BE2C (cell line): Measurements from ENCODE around the gene ACBD4.

Experiments used
- DNase-seq: peaks from one replicate; pipeline ENCODE4 v3.0.0-alpha.2; 2020
- H3K27me3 ChIP-seq: fragments of 250-450 bp; sonication (Bioruptor Pico); 2 replicates; pipeline ENCODE4 v1.5.1; 2020; ENCODE audit warnings: mild to moderate bottlenecking
- H3K36me3 ChIP-seq: fragments of 250-450 bp; sonication (Bioruptor Pico); 2 replicates; pipeline ENCODE4 v1.5.1; 2020; ENCODE audit warnings: mild to moderate bottlenecking
- H3K4me1 ChIP-seq: fragments of 250-450 bp; sonication (Bioruptor Pico); 2 replicates; pipeline ENCODE4 v1.5.1; 2020
- H3K4me3 ChIP-seq: 2 replicates; pipeline ENCODE4 v1.5.1; 2011; ENCODE audit warnings: low read depth, low read length
- H3K9me3 ChIP-seq: fragments of 250-450 bp; sonication (Bioruptor Pico); 2 replicates; pipeline ENCODE4 v1.5.1; 2020
- TF ChIP-seq, protein P1 (sequence below): IDR thresholded peaks from 2 replicates; pipeline ENCODE4 v1.5.1; 2012; ENCODE audit warnings: mild to moderate bottlenecking, low read depth, low read length

The ACBD4 gene

DNA sequence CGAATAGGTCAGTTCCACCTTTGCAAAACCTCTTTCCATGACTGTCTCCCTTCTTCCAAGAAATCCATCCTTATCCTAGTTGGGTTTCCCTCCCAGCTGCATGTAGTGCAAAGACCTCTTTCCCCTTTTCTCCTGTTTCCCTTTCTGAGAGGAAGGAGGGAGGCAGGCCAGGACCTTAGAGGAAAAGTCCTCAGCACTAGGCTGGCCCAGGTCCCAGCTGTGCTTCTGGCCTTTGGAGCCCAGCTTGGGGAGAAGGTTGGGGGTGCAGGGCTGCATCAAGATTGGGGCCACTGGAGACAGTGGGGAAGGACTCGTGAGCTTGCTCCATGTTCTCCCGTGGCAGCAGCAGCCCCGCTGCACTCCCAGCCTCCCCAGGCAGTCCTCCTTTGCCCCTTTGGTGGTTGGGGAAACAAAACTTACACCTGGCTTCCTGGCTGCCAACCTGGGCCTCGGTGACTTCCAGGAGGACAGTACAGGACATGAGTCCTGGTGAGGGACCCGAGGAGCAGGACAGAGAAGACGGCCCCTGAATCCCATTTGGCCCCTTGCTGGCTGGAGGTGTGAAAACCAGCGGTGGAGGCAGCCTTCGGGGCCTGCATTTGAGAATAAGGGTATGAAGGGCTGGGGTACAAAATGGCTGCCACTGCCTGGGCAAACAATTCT, 26.7 kb downstream of the ACBD4 start:
- TF ChIP-seq, protein P1, sequence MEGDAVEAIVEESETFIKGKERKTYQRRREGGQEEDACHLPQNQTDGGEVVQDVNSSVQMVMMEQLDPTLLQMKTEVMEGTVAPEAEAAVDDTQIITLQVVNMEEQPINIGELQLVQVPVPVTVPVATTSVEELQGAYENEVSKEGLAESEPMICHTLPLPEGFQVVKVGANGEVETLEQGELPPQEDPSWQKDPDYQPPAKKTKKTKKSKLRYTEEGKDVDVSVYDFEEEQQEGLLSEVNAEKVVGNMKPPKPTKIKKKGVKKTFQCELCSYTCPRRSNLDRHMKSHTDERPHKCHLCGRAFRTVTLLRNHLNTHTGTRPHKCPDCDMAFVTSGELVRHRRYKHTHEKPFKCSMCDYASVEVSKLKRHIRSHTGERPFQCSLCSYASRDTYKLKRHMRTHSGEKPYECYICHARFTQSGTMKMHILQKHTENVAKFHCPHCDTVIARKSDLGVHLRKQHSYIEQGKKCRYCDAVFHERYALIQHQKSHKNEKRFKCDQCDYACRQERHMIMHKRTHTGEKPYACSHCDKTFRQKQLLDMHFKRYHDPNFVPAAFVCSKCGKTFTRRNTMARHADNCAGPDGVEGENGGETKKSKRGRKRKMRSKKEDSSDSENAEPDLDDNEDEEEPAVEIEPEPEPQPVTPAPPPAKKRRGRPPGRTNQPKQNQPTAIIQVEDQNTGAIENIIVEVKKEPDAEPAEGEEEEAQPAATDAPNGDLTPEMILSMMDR: no peak
- Histone ChIP-seq H3K36me3 (peaks cover 4% of the 10 kb centered on the region), H3K4me1 (peaks cover 11% of the 10 kb centered on the region; the same call in 1 of the 2 replicates), H3K27me3 (no peaks in the 10 kb centered on the region), H3K4me3 (peak overlapping the region; percentile 87), H3K9me3 (no peaks in the 10 kb centered on the region)
- no peak for DNase-seq

DNA sequence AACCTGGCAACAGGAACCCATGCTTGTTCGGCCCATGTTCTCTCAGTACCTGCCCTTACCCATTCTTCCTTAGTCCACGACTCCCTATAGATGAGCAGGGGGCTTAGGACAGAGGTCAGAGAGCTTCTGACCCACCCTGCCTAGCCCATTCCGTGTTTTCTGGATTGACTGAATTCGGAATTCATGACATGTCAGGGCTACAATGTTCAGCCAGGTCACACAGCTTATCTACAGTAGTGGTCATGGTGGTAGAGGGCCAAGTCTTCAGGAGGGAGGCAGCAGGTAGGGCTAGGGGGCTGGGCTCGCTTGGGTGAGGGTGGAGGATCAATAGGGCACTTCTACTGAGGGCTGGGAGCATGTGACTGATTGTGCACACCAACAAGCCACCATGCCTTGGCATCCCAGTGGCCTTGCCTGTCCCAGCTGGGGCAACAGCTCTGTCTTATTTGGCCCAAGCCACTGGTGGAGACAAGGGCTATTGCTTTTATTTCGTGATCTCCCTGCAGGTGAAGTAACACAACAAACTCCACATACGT, 29.3 kb downstream of the ACBD4 start:
- Histone ChIP-seq H3K4me3 (no peak overlapping the region), H3K4me1 (0 out of 2 replicates have a peak, but pooled peaks cover 6% of the 10 kb centered on the region), H3K9me3 (no peaks in the 10 kb centered on the region), H3K36me3 (peaks cover 4% of the 10 kb centered on the region), H3K27me3 (no peaks in the 10 kb centered on the region)
- DNase-seq: no peak
- TF ChIP-seq, protein P1: no peak

DNA sequence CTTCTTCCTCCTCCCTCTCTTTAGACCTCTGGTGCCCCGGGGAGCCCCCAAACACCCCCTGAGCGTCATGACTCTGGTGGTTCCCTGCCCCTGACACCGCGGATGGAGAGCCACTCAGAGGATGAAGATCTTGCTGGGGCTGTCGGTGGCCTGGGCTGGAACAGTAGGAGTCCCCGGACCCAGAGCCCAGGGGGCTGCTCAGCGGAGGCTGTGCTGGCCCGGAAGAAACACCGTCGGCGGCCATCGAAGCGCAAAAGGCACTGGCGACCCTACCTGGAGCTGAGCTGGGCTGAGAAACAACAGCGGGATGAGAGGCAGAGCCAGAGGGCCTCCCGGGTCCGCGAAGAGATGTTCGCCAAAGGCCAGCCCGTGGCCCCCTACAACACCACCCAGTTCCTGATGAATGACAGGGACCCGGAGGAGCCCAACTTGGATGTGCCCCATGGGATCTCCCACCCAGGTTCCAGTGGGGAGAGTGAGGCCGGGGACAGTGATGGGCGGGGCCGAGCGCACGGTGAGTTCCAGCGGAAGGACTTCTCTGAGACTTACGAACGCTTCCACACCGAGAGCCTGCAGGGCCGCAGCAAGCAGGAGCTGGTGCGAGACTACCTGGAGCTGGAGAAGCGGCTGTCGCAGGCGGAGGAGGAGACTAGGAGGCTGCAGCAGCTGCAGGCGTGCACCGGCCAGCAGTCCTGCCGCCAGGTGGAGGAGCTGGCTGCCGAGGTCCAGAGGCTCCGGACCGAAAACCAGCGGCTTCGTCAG, 33.7 kb downstream of the ACBD4 start:
- TF ChIP-seq, protein P1: no peak

DNA sequence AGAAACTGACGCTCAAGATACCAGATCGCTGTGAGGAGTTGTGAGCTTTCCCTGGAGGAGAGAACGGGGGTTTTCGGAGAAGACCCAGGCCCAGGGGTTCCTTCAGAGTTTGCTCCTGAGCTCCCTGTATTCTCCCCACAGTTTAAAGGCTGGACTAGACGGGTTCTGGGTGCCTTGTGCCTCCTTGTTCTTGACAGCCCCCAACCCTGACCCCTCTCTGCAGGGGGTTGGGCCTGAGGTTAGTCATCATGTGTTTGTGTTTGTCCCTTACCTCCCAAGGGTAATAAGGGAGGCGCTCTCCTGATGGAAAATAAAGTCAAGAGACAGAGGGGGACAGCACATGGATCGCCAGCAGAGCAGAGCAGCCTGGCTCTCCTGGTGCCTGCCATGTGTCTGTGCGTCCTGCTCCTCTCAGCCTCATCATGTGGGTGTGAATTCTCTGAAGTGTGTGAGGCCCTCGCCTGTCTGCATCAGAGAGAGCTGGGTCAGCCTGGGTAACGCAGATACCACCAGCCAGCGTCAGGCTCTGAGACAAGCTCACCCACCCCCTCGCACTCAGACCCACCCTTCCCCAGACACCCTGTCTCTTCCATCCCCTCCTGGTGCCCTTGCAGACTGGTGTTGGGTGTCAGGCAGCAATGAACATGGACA, 34.9 kb downstream of the ACBD4 start:
- no peak overlapping the region for H3K4me3 ChIP-seq
- no peaks in the 10 kb centered on the region for H3K36me3 ChIP-seq
- H3K4me1 ChIP-seq: peaks cover 10% of the 10 kb centered on the region
- H3K9me3 ChIP-seq: no peaks in the 10 kb centered on the region
- no peaks in the 10 kb centered on the region for H3K27me3 ChIP-seq
- TF ChIP-seq, protein P1: no peak
- DNase-seq: no peak

More for the DNA sequence above, 33.7 kb downstream of the ACBD4 start:
- no peaks in the 10 kb centered on the region for H3K27me3 ChIP-seq
- no peak overlapping the region for H3K4me3 ChIP-seq
- no peaks in the 10 kb centered on the region for H3K9me3 ChIP-seq
- no peaks in the 10 kb centered on the region for H3K36me3 ChIP-seq
- H3K4me1 ChIP-seq: peaks cover 10% of the 10 kb centered on the region
- no peak for DNase-seq

DNA sequence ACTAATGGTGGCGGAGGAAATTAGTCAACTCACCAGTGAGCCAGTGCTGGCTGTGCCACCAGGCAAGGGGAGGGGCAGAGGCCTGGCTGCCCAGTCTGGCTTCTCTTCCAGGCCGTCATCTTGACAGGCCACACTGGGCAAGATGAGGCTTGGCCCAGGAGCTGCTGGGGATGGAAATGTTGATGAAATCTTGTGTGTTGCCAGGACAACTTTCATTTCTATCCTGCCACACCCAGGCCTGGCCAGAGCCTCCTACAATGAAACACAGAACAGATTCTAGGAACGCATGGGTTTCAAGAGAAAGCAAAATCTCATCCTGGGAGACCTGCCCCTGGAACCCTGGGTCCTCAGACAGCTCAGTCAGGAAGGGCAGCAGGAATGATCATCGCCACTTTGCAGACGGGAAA, 35.4 kb downstream of the ACBD4 start:
- no peaks in the 10 kb centered on the region for H3K36me3 ChIP-seq
- H3K9me3 ChIP-seq: no peaks in the 10 kb centered on the region
- peaks cover 10% of the 10 kb centered on the region for H3K4me1 ChIP-seq
- no peaks in the 10 kb centered on the region for H3K27me3 ChIP-seq
- TF ChIP-seq, protein P1: no peak
- H3K4me3 ChIP-seq: no peak overlapping the region
- DNase-seq: peak; percentile 43
